GM19455 (cell line): ENCODE results near the gene CALCOCO1.
"Not testable (repeated sequence)": the region's sequence is repeated elsewhere in the genome, so short reads cannot be mapped to it uniquely, and the experiment has no call there.

Experiments
- ATAC-seq: cut with Tn5 transposase; IDR thresholded peaks from one replicate; pipeline ENCODE4 v1.9.1; 2021; ENCODE audit not compliant: unreplicated experiment

Gene CALCOCO1

DNA sequence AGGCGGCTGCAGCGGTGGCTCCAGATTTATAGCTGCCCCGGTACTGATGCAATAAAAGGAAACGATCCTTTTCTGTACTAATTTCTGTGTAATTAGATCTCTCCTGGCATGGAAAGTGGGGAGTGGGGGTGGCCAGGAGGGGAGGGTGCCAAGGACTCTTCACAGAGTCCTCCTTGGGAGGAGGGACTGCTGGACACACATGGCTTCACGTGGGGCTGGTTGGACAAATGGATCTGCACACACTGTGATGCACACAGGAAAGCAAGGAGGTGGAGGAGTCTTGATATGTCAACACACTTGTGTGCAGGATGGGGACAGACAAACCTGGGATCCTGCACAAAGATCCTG is 27.6 kb downstream of the CALCOCO1 start:
- ATAC-seq = no peak

DNA sequence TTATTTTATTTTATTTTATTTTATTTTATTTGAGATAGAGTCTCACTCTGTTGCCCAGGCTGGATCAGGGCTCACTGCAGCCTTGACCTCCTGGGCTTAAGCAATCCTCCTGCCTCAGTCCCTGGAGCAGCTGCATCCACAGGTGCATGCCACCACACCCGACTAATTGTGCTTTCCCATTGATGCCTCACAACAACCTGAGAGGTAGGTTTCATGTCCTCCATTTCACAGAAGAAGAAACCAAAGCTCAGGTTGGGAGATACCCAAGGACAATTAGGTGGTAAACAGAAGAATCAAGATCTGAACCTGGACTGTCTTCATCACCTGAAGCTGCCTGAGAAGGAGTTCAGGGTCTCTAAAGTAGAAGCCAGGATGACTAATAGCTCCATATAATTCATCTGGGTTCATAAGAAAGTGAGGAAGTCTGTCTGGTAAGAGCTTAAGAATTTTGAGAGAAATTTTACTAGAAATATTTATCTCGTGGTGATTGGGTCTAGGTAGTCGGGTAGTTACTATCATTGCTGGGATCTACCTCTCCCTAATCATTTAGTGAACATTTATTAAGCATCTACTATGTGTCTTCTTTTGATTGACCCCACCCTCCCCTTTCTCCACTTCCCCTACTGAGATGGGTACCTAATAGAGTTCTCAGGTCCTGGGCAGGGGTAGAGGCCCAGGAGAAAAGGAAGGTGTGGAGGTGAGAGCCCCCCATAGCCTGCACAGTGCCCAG is 28.1 kb downstream of the CALCOCO1 start:
- no peak for ATAC-seq

DNA sequence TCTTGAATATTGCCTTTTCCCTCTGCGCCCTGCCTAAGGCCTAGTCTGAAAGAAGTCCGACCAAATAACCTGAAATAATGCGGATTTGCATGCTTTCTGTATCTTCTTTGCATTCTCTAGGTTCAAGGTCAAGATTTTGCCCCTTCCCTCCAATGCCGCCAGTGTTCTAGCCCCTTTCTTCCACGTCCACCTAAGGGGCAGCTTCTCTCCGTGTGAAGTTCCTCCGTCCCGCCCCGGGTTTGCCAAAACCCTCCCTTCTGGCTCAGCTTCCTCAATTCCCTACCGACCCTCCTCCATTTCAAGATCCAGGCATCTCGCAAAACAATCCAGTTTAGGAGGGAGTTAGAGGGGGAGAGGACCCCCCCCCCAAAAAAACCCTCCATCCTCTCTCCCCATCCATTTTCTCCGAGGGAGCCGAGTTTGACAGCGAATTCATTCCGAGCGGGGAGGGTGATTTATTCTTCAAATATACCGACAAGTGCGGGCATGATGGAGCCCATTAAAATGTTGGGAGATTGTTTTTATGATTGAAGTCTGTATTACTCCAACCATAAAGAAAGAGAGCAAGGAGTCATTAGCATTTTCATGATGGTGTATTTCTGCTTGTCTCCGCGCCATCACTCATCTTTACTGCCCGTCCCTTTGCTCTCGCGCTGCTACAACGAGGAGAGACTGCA is 30.5 kb downstream of the CALCOCO1 start:
- ATAC-seq = no peak

GRCh38 chr12:53696285-53696654 is 31.0 kb downstream of the CALCOCO1 start:
- no peak for ATAC-seq

- ATAC-seq = no peak
Measured at GRCh38 chr12:53695152-53696145, 31.8 kb downstream of the CALCOCO1 start.

DNA sequence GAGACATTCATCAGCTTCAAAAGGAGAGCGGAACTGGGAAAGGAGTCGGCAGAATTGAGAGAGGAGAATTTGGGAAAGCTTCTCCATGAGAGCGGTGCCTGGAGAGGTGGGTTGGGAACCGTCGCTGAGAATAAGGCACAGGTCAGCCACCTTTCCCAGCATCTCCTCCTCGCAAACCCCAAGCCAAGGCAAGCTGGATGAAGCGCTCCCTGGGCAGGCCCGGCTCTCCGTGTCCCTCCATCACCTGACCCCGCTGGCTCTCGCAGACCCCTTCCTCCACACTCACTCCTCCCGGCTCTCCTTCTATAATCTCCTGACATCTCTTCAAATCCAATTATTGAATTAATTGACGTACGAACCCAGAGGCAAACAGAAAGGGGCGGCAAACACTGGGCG is 32.5 kb downstream of the CALCOCO1 start:
- no peak for ATAC-seq

DNA sequence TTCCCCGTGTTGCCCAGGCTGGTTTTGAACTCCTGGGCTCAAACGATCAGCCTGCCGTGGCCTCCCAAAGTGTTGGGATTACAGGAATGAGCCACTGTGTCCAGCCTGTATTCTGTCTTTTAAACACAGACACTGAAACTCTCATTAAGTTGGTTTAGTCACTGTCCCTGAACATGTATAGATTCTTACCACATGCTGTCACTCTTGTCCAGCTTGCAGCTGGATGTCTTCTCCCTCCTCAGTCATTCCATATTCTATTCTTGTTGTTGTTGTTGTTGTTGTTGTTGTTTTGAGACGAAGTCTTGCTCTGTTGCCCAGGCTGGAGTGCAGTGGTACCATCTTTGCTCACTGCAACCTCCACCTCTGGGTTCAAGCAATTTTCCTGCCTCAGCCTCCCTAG is 39.1 kb downstream of the CALCOCO1 start:
- ATAC-seq = no peak

DNA sequence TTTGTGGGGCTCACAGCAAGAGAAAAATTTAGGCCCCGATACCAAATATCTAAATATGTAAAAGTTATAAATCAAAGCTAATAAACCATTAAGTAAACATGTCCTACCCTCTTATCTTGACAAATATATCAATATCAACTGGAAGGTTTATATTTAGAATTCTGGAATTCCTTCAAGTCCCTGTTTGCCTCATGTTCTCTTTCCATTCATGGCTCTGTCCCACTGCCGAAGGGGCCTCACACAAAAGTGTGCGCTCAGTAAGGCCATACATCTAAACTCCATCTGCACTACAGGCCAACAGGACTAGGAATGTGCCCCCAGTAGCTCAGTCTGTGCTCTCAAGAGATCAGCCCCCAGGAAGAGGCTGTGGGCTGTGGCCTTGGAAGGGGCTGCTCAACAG is 40.8 kb downstream of the CALCOCO1 start:
- no peak for ATAC-seq

DNA sequence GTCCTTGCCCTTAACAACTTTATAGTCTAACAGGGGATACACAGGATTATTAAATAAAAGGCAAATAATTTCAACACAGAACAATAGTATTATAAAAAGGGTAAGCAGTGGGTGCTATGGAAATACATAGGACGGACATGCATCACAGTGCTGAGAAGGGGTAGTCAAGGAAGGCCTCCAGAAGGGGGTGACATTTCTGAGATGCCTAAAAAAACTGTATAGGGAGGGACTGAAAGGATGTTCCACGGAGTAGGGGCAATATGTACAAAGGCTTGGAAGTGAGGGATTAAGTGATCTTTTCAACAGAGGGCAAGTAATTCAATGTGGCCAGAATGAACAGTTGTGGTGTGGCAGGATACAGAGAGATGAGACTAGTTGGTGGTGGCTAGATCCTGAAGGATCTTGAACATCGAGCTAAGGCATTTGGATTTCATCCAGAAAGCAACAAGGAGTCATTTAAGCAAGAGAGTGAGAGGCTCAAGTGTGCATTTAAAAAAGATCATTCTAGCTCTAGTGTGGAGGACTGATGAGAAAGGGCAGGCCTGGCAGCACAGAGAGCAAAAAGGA is 42.5 kb downstream of the CALCOCO1 start:
- ATAC-seq = no peak

- no peak for ATAC-seq
Measured at GRCh38 chr12:53683983-53684382, 43.3 kb downstream of the CALCOCO1 start.

DNA sequence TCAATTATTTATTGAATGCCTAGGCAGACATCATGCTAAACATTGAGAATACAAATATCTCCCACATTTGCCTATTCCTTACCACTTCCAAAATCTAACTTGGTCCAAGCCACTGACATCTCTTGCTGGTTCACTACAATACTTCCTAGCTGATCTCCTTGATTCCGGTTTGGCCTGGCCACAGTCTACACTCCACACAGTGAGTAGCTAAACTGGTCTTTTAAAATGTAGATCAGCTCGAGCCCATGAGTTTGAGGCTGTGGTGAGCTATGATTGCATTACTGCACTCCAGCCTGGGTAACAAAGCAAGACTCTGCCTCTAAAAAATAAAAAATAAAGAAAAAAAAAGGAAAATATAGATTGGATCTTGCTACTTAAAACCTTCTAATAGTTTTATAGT is 43.8 kb downstream of the CALCOCO1 start:
- ATAC-seq = no peak

- ATAC-seq = not testable (repeated sequence)
Measured at GRCh38 chr12:53680061-53680460, 47.2 kb downstream of the CALCOCO1 start.

- ATAC-seq = no peak
Measured at GRCh38 chr12:53677800-53678148, 49.5 kb downstream of the CALCOCO1 start.

DNA sequence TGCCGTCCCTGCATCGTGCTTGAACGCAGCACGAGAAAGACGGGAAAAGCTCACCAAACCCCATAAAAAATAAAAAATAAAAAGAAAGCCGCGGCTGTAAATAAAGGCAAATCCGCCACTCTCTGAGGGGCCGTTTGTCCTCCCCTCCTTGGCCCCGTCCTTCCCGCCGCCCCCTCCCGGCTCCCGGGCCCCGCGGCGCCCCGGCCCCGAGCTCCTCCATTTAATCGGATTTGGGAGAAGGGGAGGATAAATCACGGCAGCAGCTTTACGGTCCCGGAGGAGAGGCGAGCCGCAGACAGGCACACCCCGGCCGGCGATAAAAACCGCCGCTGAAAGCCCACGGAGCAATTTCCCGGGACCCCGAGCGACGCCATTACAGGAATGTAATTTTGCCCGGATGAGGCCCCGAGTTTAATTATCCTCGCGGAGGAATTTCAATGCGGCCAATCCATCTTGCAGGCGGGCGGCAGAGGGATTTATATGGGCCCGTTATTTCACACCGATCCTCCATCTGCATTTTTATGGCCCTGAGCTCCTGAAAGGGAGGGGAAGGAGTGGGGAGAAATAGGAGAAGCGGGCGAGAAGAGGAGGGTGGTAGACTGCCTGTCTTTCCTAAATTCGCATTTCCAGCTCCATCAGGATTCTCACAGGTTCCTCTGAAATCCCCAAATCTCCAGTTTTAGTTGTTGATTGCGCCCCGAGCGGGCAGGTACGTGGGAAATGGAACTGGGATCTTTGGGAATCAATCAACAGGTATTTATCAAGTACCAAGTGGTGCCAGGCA is 50.0 kb downstream of the CALCOCO1 start:
- no peak for ATAC-seq

DNA sequence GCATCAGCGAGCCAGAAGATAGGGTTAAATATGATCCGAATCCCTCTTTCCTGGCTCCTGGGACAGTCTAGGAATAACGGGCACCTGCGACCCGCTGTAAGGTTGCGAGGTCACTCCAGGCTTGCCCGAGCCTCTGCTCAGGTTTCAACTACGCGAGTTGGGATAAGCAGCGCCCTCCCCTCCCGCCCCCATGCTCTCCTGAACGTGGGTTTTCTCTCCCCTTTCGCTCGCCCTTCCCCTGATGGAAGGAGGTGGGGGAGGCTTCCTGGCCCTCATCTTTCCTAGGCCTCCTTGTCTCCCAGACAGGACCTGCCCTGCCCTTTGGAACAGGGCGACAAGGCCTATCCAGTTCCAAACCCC is 50.6 kb downstream of the CALCOCO1 start:
- no peak for ATAC-seq

GRCh38 chr12:53675701-53676607 is 51.3 kb downstream of the CALCOCO1 start, which contains the start of gene ATP5MC2:
Gene ATP5MC2, minus strand, starts transcription at chr12:53676083. Its CDS starts 3,469 bp downstream, at chr12:53672614.
- ATAC-seq = peak; percentile 95

DNA sequence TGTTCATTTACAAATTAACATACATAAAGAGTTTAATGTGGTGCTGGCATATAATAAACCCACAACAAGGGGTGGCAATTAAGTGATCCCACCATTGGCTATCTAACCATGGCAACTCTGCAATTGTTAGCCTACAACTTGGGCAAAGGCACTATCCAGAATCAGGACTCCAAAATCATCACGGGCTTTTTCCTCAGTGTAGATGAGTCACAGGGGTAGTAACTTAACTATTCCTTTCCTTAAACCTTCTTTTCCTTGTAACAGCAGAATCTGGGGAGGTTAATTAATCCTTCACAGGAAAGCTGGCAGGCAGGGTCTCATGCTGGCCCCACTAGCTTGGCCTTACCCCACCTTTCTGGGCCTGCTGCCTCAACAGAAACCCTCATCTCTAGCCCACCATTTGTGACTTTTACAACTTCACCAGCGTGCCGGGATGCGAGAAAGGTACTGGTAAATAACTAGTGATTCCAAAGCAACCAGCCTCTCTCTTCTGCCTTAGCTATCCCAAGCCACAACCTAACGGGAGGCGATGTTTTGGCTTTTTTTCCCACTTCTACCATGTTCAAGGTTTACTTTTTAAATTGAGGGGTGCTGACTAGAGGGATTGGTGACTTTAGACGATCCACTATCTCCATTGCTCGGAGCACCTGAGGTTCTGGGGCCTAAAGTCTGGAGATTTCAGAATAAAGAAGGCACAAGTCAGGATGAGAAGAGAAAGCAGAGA is 52.1 kb downstream of the CALCOCO1 start:
- no peak for ATAC-seq

- no peak for ATAC-seq
Measured at GRCh38 chr12:53670971-53671370, 56.3 kb downstream of the CALCOCO1 start.

GRCh38 chr12:53670308-53670707 is 56.9 kb downstream of the CALCOCO1 start:
- no peak for ATAC-seq
